ENCODE measurements around the gene GDF15. TPM values are rescaled to one million over a fixed set of nuclear protein-coding genes. Genes with fewer than 3 reads are reported as not detected.

GDF15 gene
- polyA plus RNA-seq, 2 of the 4 experiments (the other 2 are of a cell fraction) = 56.9 to 78.5 TPM

DNA sequence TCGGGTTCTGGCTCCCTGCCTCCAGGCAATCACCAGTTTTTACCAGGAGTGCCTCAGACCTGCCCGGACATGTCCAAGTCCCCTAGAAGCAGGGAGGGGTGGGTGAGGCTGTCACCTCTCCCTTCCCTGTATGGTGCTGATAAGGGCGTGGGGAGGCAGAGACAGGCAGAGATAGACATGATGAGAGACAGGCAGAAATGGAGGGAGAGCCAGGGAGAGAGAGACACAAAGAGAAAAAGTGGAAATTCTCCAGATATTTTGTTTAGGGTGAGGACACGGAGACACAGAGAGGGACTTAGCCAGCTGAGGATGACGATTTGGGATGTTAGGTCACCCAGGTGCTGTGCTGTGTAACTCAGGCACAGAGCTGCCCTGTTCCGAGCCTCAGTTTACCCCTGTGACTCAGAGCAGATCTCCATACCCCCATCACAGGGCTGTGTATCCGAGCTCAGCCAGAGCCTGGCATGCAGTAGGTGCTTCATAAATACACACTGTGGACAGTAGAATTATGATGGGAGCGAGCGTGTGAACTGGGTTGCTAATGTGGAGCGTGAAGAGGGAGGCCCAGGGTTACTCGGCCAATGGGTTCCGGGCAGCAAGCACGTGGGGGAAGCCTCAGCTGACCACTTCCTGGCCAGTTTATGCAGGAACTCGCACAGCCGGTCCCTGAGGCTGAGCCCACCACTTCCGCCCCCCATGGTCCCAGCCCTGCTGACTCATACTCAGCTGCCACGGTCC is 11.9 kb upstream of the GDF15 start (continued):
- peak; percentile 79 to 95; a peak in 3 of 5 replicates for TF ChIP-seq EP300 (IDR thresholded peaks at IDR 0.05)
- peak; percentile 66; the same call in 1 of the 2 replicates for TF ChIP-seq JUNB (IDR thresholded peaks at IDR 0.05)
- peak; percentile 73 for TF ChIP-seq GATA3 (IDR thresholded peaks at IDR 0.05; ENCODE audit: borderline replicate concordance)
- TF ChIP-seq HDAC2 (IDR thresholded peaks at IDR 0.05) = no peak
- TF ChIP-seq, protein P1, sequence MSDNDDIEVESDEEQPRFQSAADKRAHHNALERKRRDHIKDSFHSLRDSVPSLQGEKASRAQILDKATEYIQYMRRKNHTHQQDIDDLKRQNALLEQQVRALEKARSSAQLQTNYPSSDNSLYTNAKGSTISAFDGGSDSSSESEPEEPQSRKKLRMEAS (IDR thresholded peaks at IDR 0.05) = peak; percentile 97
- peak; percentile 65; the same call in 1 of the 2 replicates for TF ChIP-seq RARB (CRISPR knock-in tag; IDR thresholded peaks at IDR 0.05)
- TF ChIP-seq FOSB (CRISPR knock-in tag; IDR thresholded peaks at IDR 0.05) = peak; percentile 95
- TF ChIP-seq KDM5A (IDR thresholded peaks at IDR 0.05) = no peak

DNA sequence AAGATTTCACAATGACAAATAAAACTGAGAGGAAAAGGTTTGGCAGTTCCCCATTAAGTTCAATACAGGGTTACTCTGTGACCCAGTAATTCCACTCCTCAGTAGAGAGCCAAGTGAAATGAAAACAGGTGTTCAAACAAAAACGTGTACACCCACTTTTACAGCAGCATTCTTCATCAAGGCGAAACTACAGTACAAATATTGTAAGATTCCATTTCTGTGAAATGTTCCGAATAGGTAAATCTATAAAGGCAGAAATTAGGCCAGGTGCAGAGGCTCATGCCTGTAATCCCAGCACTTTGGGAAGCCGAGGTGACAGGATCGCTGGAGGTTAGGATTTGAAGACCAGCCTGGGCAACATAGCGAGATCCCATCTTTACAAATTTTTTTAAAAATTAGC is 8.9 kb upstream of the GDF15 start:
- 0 out of 2 replicates have a peak, but pooled peaks have one; percentile 58 for TF ChIP-seq EHF (CRISPR knock-in tag; IDR thresholded peaks at IDR 0.05)
- peak; percentile 37; the same call in 1 of the 2 replicates for TF ChIP-seq CHD4 (IDR thresholded peaks at IDR 0.05; ENCODE audit: borderline replicate concordance)
- peak in 1 of 2 experiments; percentile 68; a peak in 3 of 5 replicates for TF ChIP-seq EP300 (IDR thresholded peaks at IDR 0.05)
- TF ChIP-seq CEBPB (IDR thresholded peaks at IDR 0.05) = peak in 1 of 2 experiments; percentile 30; a peak in 2 of 4 replicates
- TF ChIP-seq, protein P2, sequence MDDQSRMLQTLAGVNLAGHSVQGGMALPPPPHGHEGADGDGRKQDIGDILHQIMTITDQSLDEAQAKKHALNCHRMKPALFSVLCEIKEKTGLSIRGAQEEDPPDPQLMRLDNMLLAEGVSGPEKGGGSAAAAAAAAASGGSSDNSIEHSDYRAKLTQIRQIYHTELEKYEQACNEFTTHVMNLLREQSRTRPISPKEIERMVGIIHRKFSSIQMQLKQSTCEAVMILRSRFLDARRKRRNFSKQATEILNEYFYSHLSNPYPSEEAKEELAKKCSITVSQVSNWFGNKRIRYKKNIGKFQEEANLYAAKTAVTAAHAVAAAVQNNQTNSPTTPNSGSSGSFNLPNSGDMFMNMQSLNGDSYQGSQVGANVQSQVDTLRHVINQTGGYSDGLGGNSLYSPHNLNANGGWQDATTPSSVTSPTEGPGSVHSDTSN (IDR thresholded peaks at IDR 0.05) = no peak
- no peak for TF ChIP-seq FOSB (CRISPR knock-in tag; IDR thresholded peaks at IDR 0.05)
- TF ChIP-seq JUNB (IDR thresholded peaks at IDR 0.05) = no peak
- Histone ChIP-seq H3K4me3 (no peak overlapping the region), H3K27ac (peak overlapping the region; percentile 99 to 100), H3K4me1 (peaks cover 78% of the 10 kb centered on the region), H3K9me3 (no peaks in the 10 kb centered on the region), H3K4me2 (peak overlapping the region; percentile 29; the same call in 2 of the 3 replicates)
- peak in 1 of 2 experiments; percentile 79 for DNase-seq (ENCODE audit: low read depth in 1 of 2, low spot score in 1 of 2)
- POLR2A ChIA-PET = interaction anchor here (1.5 kb wide), 1 partner anchor 9 kb away, joined by 6 read pairs; the partner anchor contains the start of gene GDF15
- WGBS (ENCODE audit: missing lambda C conversion rate) = 35% methylated on average over 6 of the region's 6 CpGs
- no peak for FAIRE-seq
- ATAC-seq = no peak
- CTCF ChIA-PET = interaction anchor here (1.0 kb wide), 2 partner anchors 11 to 25 kb away, joined by 3 read pairs; no protein-coding TSS in a partner anchor

DNA sequence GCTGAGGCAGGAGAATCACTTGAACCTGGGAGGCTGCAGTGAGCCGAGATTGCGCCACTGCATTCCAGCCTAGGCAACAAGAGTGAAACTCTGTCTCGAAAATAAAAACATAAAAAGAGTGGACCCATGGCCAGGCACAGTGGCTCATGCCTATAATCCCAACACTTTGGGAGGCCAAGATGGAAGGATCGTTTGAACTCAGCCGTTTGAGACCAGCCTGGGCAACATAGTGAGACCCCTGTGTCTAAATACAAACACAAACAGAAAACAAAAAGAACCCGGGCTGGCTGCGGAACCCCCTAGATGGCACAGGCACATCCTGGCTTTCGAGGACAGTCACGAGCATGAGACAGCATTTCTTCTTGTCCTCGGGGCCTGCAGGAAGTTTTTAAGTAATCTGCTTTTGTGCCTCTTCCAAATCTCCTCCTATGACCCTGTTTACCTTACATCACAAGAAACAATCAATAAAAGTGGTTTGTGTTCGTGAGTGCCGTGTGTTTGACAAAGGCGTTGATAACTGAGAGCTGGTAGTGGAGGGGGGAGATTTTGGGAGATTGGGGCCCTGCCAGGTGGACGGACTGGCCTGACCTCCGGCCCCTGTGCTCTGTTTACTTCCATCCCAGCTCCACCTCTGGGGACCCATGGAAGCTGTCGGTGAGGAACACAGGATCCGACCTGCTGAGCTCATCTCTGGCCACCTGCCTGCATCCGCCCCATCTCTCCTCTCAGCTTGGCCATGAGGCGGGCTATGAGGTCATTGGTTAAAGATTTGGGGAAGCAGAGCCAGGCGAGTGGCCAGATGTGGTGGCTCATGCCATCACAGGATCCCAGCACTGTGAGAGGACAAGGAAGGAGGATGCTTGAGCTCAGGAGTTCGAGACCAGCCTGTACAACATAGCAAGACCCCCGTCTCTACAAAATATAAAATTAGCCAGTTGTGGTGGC is 5.9 kb upstream of the GDF15 start:
- CTCF ChIA-PET = interaction anchor here (1.0 to 3.4 kb wide), 4 partner anchors 9 to 188 kb away, joined by 3 to 14 read pairs (median 7); no protein-coding TSS in a partner anchor
- DNase-seq (ENCODE audit: low read depth in 1 of 2, low spot score in 1 of 2) (peak; percentile 84 to 99), FAIRE-seq (no peak), ATAC-seq (peak; percentile 93 to 98)
- 3% methylated on average over 21 of the region's 22 CpGs for WGBS (ENCODE audit: missing lambda C conversion rate)
- Histone ChIP-seq H3K4me3 (no peak overlapping the region), H3K4me2 (peak overlapping the region; percentile 59), H3K4me1 (peaks cover 73% of the 10 kb centered on the region), H3K9me3 (no peaks in the 10 kb centered on the region), H3K27ac (peak overlapping the region; percentile 99 to 100)
- POLR2A ChIA-PET = interaction anchor here (0.6 to 1.7 kb wide), 11 partner anchors 8 to 99 kb away, joined by 3 to 9 read pairs (median 5); no protein-coding TSS in a partner anchor
- TF ChIP-seq TFCP2L1 (CRISPR knock-in tag; IDR thresholded peaks at IDR 0.05) (no peak), TP53 (CRISPR knock-in tag; IDR thresholded peaks at IDR 0.05) (no peak), RARB (CRISPR knock-in tag; IDR thresholded peaks at IDR 0.05) (peak; percentile 60; the same call in 1 of the 2 replicates), FOSL2 (IDR thresholded peaks at IDR 0.05) (no peak; the same call in 1 of the 2 replicates), FOSL2 (CRISPR knock-in tag; IDR thresholded peaks at IDR 0.05) (peak; percentile 6; the same call in 1 of the 2 replicates), SMC3 (IDR thresholded peaks at IDR 0.05) (peak; percentile 32; the same call in 1 of the 3 replicates), NR3C1 (IDR thresholded peaks at IDR 0.05) (no peak), ESRRA (IDR thresholded peaks at IDR 0.05; ENCODE audit: borderline replicate concordance, low read length) (no peak), JUNB (IDR thresholded peaks at IDR 0.05) (peak; percentile 71; the same call in 1 of the 2 replicates), CHD4 (IDR thresholded peaks at IDR 0.05; ENCODE audit: borderline replicate concordance) (no peak), RFX5 (IDR thresholded peaks at IDR 0.05) (no peak), MAZ (IDR thresholded peaks at IDR 0.05; ENCODE audit: borderline replicate concordance, low read depth, low read length) (no peak), BHLHE40 (IDR thresholded peaks at IDR 0.05; ENCODE audit: low read depth, low read length) (peak; percentile 55; the same call in 1 of the 2 replicates), EP300 (IDR thresholded peaks at IDR 0.05) (peak; percentile 96 to 98), MYC (IDR thresholded peaks at IDR 0.05; ENCODE audit: borderline replicate concordance, low read length) (no peak; the same call in 1 of the 2 replicates), KDM5A (IDR thresholded peaks at IDR 0.05) (no peak), CEBPB (IDR thresholded peaks at IDR 0.05) (peak in 1 of 2 experiments; percentile 71), KDM1A (IDR thresholded peaks at IDR 0.05; ENCODE audit: low read depth) (no peak)
- TF ChIP-seq, protein P3, sequence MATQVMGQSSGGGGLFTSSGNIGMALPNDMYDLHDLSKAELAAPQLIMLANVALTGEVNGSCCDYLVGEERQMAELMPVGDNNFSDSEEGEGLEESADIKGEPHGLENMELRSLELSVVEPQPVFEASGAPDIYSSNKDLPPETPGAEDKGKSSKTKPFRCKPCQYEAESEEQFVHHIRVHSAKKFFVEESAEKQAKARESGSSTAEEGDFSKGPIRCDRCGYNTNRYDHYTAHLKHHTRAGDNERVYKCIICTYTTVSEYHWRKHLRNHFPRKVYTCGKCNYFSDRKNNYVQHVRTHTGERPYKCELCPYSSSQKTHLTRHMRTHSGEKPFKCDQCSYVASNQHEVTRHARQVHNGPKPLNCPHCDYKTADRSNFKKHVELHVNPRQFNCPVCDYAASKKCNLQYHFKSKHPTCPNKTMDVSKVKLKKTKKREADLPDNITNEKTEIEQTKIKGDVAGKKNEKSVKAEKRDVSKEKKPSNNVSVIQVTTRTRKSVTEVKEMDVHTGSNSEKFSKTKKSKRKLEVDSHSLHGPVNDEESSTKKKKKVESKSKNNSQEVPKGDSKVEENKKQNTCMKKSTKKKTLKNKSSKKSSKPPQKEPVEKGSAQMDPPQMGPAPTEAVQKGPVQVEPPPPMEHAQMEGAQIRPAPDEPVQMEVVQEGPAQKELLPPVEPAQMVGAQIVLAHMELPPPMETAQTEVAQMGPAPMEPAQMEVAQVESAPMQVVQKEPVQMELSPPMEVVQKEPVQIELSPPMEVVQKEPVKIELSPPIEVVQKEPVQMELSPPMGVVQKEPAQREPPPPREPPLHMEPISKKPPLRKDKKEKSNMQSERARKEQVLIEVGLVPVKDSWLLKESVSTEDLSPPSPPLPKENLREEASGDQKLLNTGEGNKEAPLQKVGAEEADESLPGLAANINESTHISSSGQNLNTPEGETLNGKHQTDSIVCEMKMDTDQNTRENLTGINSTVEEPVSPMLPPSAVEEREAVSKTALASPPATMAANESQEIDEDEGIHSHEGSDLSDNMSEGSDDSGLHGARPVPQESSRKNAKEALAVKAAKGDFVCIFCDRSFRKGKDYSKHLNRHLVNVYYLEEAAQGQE (IDR thresholded peaks at IDR 0.05) = no peak
- TF ChIP-seq, protein P2 (IDR thresholded peaks at IDR 0.05) = peak; percentile 51; the same call in 1 of the 2 replicates

Data from A549 (cell line).